IMR-90 (cell line): Measurements from ENCODE around the gene TRAPPC3. TPM values are rescaled to one million over a fixed set of nuclear protein-coding genes. Genes with fewer than 3 reads are reported as not detected.

Source experiments
- ATAC-seq: fragments of 200-7000 bp; cut with Tn5 transposase; 2 replicates; pipeline ENCODE4 v1.9.1; 2020; ENCODE audit warnings: low read depth, mild to moderate bottlenecking, moderate library complexity
- BruUV-seq: library from RNA; stranded (reverse); fragments of 400-500 nt; replicated peaks from 2 replicates; lab custom pipeline; 2021; lab: Mats Ljungman, UMichigan
- CTCF ChIA-PET: fragments of 300-600 bp; formaldehyde crosslinking; extraction: SDS; loops from one replicate; lab custom pipeline; 2021; ENCODE audit warnings: antibody characterized with exemption; lab: Yijun Ruan, JAX
- POLR2A ChIA-PET: fragments of 300-600 bp; sonication (Branson Sonifier 250); formaldehyde crosslinking; loops from one replicate; lab custom pipeline; 2022; ENCODE audit warnings: antibody characterized with exemption; ENCODE audit not compliant: unreplicated experiment; lab: Charles Lee
- DNase-seq: peaks from one replicate; pipeline ENCODE4 v3.0.0; 2013
- H2AFZ ChIP-seq: replicated peaks from 2 replicates; pipeline ENCODE3; 2013; ENCODE audit warnings: low read length, mild to moderate bottlenecking; ENCODE audit not compliant: poor library complexity
- H2AK5ac ChIP-seq: 2 replicates; pipeline ENCODE4 v1.6.1; 2013; ENCODE audit warnings: low read depth, low read length, inconsistent platforms
- H2AK9ac ChIP-seq: replicated peaks from 2 replicates; pipeline ENCODE3; 2013; ENCODE audit warnings: mild to moderate bottlenecking, low read depth, low read length, moderate library complexity; ENCODE audit not compliant: poor library complexity
- H2BK120ac ChIP-seq: 2 replicates; pipeline ENCODE4 v1.6.1; 2013; ENCODE audit warnings: low read depth, low read length, inconsistent platforms
- H2BK15ac ChIP-seq: 3 replicates; pipeline ENCODE4 v1.6.1; 2013; ENCODE audit warnings: low read depth, low read length, inconsistent platforms
- H2BK20ac ChIP-seq: 2 replicates; pipeline ENCODE4 v1.6.1; 2013; ENCODE audit warnings: low read depth, mild to moderate bottlenecking, inconsistent platforms, low read length, moderate library complexity
- H2BK5ac ChIP-seq: 2 replicates; pipeline ENCODE4 v1.6.1; 2013; ENCODE audit warnings: mild to moderate bottlenecking, low read depth, low read length, inconsistent platforms; ENCODE audit not compliant: poor library complexity, severe bottlenecking
- H3K14ac ChIP-seq: replicated peaks from 2 replicates; pipeline ENCODE4 v1.6.1; 2013; ENCODE audit warnings: low read depth, low read length, inconsistent platforms
- H3K18ac ChIP-seq: 2 replicates; pipeline ENCODE4 v1.6.1; 2013; ENCODE audit warnings: low read depth, low read length, control low read depth
- H3K23ac ChIP-seq: 2 replicates; pipeline ENCODE4 v1.6.1; 2013; ENCODE audit warnings: low read depth, low read length, inconsistent platforms
- H3K27ac ChIP-seq: 2 replicates; pipeline ENCODE4 v1.5.1; 2013; ENCODE audit warnings: mild to moderate bottlenecking, control low read depth, low read length; ENCODE audit not compliant: insufficient read depth
- H3K27me3 ChIP-seq: 2 replicates; pipeline ENCODE4 v1.6.1; 2013; ENCODE audit warnings: low read length; ENCODE audit not compliant: control insufficient read depth, insufficient read depth
- H3K36me3 ChIP-seq: 2 replicates; pipeline ENCODE4 v1.6.1; 2013; ENCODE audit warnings: low read length, mixed read lengths; ENCODE audit not compliant: control insufficient read depth, insufficient read depth
- H3K4ac ChIP-seq: 2 replicates; pipeline ENCODE4 v1.6.1; 2013; ENCODE audit warnings: low read depth, low read length, inconsistent platforms
- H3K4me1 ChIP-seq: 2 replicates; pipeline ENCODE4 v1.6.1; 2013; ENCODE audit warnings: low read length, mixed read lengths; ENCODE audit not compliant: control insufficient read depth, insufficient read depth
- H3K4me2 ChIP-seq: 2 replicates; pipeline ENCODE4 v1.6.1; 2013; ENCODE audit warnings: low read depth, mild to moderate bottlenecking, control low read depth, low read length, moderate library complexity
- H3K4me3 ChIP-seq: 2 replicates; pipeline ENCODE4 v1.5.1; 2013; ENCODE audit warnings: low read depth, mild to moderate bottlenecking, control low read depth, low read length, moderate library complexity; ENCODE audit not compliant: insufficient read depth
- H3K56ac ChIP-seq: 2 replicates; pipeline ENCODE4 v1.6.1; 2013; ENCODE audit warnings: low read length, inconsistent platforms; ENCODE audit not compliant: insufficient read depth; ENCODE audit errors: extremely low read depth
- H3K79me1 ChIP-seq, 2 experiments: 2 replicates each; pipeline ENCODE4 v1.6.1; 2013; ENCODE audit warnings: low read length in 2 of 2, inconsistent platforms in 1 of 2, low read depth in 1 of 2
- H3K9ac ChIP-seq: 2 replicates; pipeline ENCODE4 v1.6.1; 2013; ENCODE audit warnings: low read depth, low read length, control low read depth
- H3K9me1 ChIP-seq: 2 replicates; pipeline ENCODE4 v1.6.1; 2013; ENCODE audit warnings: low read length, inconsistent platforms; ENCODE audit not compliant: insufficient read depth
- H3K9me3 ChIP-seq: 2 replicates; pipeline ENCODE4 v1.6.1; 2013; ENCODE audit warnings: low read length; ENCODE audit not compliant: control insufficient read depth, insufficient read depth
- H4K20me1 ChIP-seq: 2 replicates; pipeline ENCODE4 v1.6.1; 2013; ENCODE audit warnings: low read length, inconsistent platforms; ENCODE audit not compliant: insufficient read depth
- H4K5ac ChIP-seq: 2 replicates; pipeline ENCODE4 v1.6.1; 2013; ENCODE audit warnings: mild to moderate bottlenecking, low read depth, low read length, control low read depth
- H4K8ac ChIP-seq, 2 experiments: 2 replicates each; pipeline ENCODE4 v1.6.1; 2013; ENCODE audit warnings: low read depth in 2 of 2, low read length in 2 of 2, control low read depth in 1 of 2, inconsistent platforms in 1 of 2
- H4K91ac ChIP-seq: 2 replicates; pipeline ENCODE4 v1.6.1; 2013; ENCODE audit warnings: low read depth, low read length, inconsistent platforms; ENCODE audit not compliant: insufficient read depth
- BHLHE40 ChIP-seq: fragments of 150-350 bp; IDR thresholded peaks from 2 replicates; pipeline ENCODE4 v1.6.1; 2016; ENCODE audit warnings: mild to moderate bottlenecking, low read depth, low read length
- CHD1 ChIP-seq: IDR thresholded peaks from 2 replicates; pipeline ENCODE4 v1.6.1; 2012; ENCODE audit warnings: low read depth, low read length, improper control_type of control experiment
- FOS ChIP-seq: fragments of 150-350 bp; IDR thresholded peaks from 2 replicates; pipeline ENCODE4 v1.6.1; 2016; ENCODE audit warnings: low read depth, low read length
- MAZ ChIP-seq: IDR thresholded peaks from 2 replicates; pipeline ENCODE4 v1.6.1; 2012; ENCODE audit warnings: low read depth, mild to moderate bottlenecking, low read length, improper control_type of control experiment, moderate library complexity, borderline replicate concordance
- NFE2L2 ChIP-seq: fragments of 150-350 bp; IDR thresholded peaks from 2 replicates; pipeline ENCODE4 v1.6.1; 2016; ENCODE audit warnings: low read depth, mild to moderate bottlenecking, low read length
- POLR2A ChIP-seq: IDR thresholded peaks from 2 replicates; pipeline ENCODE4 v1.6.1; 2012; ENCODE audit warnings: mild to moderate bottlenecking, low read depth, low read length
- RAD21 ChIP-seq: IDR thresholded peaks from 2 replicates; pipeline ENCODE4 v1.6.1; 2012; ENCODE audit warnings: low read length, improper control_type of control experiment
- RCOR1 ChIP-seq: IDR thresholded peaks from 2 replicates; pipeline ENCODE4 v1.6.1; 2012; ENCODE audit warnings: mild to moderate bottlenecking, low read length, improper control_type of control experiment; ENCODE audit not compliant: insufficient replicate concordance
- RFX5 ChIP-seq: IDR thresholded peaks from 2 replicates; pipeline ENCODE4 v1.8.0; 2012; ENCODE audit warnings: low read depth, mild to moderate bottlenecking, low read length, moderate library complexity
- SMC3 ChIP-seq: fragments of 150-350 bp; IDR thresholded peaks from 2 replicates; pipeline ENCODE4 v1.6.1; 2016; ENCODE audit warnings: low read depth, mild to moderate bottlenecking, antibody characterized with exemption, low read length, moderate library complexity
- WGBS, 2 experiments: methylation state at CpG; one replicate each; pipeline versions ENCODE4 v1.1.5 to v1.1.7; 2013; ENCODE audit warnings: missing lambda C conversion rate in 2 of 2; ENCODE audit not compliant: insufficient read length in 1 of 2; ENCODE audit errors: extremely low coverage in 2 of 2; 5-methylcytosine and 5-hydroxymethylcytosine counted together
- dilution Hi-C: fragments of 300-500 bp; cut with HindIII; formaldehyde crosslinking; loops from one replicate; pipeline ENCODE4 v1.14.3; 2018; ENCODE audit warnings: low sequenced_read_pairs; ENCODE audit not compliant: unreplicated experiment
- in situ Hi-C: fragments of 300-500 bp; cut with MboI; formaldehyde crosslinking; loops from 3 replicates; pipeline ENCODE4 v1.14.3; 2019; ENCODE audit warnings: low sequenced_read_pairs, inconsistent platforms, mixed read lengths
- intact Hi-C: fragments of 100-400 bp; cut with micrococcal nuclease; formaldehyde crosslinking; loops from 2 replicates; pipeline ENCODE4 v1.10.0; 2022
- polyA plus RNA-seq, 3 experiments: library from polyadenylated mRNA; depleted of rRNA; stranded (reverse); fragments of >200 nt; gene quantifications; 2 replicates each; pipeline ENCODE4 v1.2.3, GENCODE V29; 2012; ENCODE audit warnings: low replicate concordance in 1 of 3
- total RNA-seq: library from RNA; depleted of rRNA; stranded (reverse); fragments of >200 nt; gene quantifications from 2 replicates; pipeline ENCODE4 v1.2.3, GENCODE V29; 2012
- TF ChIP-seq, protein P1 (sequence below): fragments of 150-350 bp; IDR thresholded peaks from 2 replicates; pipeline ENCODE4 v1.6.1; 2016; ENCODE audit warnings: low read depth, mild to moderate bottlenecking, low read length, moderate library complexity, borderline replicate concordance
- TF ChIP-seq, protein P2 (sequence below): conservative IDR thresholded peaks from 2 replicates; pipeline ENCODE4 v1.5.1; 2012; ENCODE audit warnings: mild to moderate bottlenecking, low read depth, low read length, improper control_type of control experiment
- TF ChIP-seq, protein P3 (sequence below): fragments of 150-350 bp; IDR thresholded peaks from 2 replicates; pipeline ENCODE4 v1.6.1; 2017; ENCODE audit warnings: mild to moderate bottlenecking, antibody characterized with exemption, low read length, low read depth

The TRAPPC3 gene
- total and polyA plus RNA-seq, 2 of the 4 experiments (the other 2 are of a cell fraction) = 76.0 to 77.8 TPM

DNA sequence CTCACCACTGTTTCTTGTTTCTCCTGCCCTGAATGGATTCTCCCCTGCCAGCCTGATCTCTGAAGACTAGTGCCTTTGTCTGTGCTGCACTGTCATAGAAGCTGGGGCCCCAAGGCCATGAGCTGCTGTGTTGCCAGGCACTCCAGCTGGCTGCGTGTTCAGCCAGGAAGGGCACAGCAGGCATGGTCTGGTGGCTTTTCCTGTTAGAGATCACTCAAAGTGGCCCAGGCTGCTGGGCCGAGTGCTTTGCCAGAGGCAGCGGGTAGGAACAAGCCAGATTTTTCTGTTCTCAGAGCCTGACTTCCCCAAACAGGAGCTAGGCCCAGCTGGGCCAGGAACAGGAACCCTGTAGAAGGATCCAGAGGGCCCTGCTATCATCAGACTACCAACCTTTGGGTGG lies 55.4 kb downstream of the TRAPPC3 start:
- BruUV-seq = no TSS peak
- Histone ChIP-seq H3K23ac (no peak overlapping the region), H3K36me3 (peaks cover 35% of the 10 kb centered on the region), H3K4me2 (no peak overlapping the region), H2AFZ (no peak overlapping the region), H2BK20ac (no peak overlapping the region), H4K91ac (no peak overlapping the region), H4K20me1 (peaks cover 7% of the 10 kb centered on the region; the same call in 1 of the 2 replicates), H2BK120ac (no peak overlapping the region), H2AK9ac (no peak overlapping the region), H3K79me1 (peaks cover 38 to 45% of the 10 kb centered on the region in 2 experiments), H3K4me1 (peaks cover 2% of the 10 kb centered on the region; the same call in 1 of the 2 replicates), H2BK15ac (no peak overlapping the region), H3K4ac (no peak overlapping the region), H4K8ac (no peak overlapping the region), H3K9me3 (no peaks in the 10 kb centered on the region), H3K9ac (no peak overlapping the region), H4K5ac (no peak overlapping the region), H3K9me1 (no peaks in the 10 kb centered on the region), H3K27me3 (no peaks in the 10 kb centered on the region), H2AK5ac (no peak overlapping the region), H2BK5ac (no peak overlapping the region), H3K18ac (no peak overlapping the region), H3K4me3 (no peak overlapping the region), H3K56ac (no peak overlapping the region), H3K14ac (no peak overlapping the region), H3K27ac (no peak overlapping the region)
- dilution Hi-C loops (no loop called here), intact Hi-C loops (no loop called here), in situ Hi-C loops (no loop called here)
- WGBS, 2 experiments = no CpG with 5 or more reads among the region's 3 CpGs
- DNase-seq (no peak), ATAC-seq (no peak)
- POLR2A ChIA-PET = no interaction called here
- CTCF ChIA-PET = interaction anchor here (1.1 kb wide), 1 partner anchor 56 kb away, joined by 3 read pairs; the partner anchor contains the start of gene TRAPPC3
- TF ChIP-seq CHD1 = no peak
- TF ChIP-seq NFE2L2 = no peak
- TF ChIP-seq, protein P1, sequence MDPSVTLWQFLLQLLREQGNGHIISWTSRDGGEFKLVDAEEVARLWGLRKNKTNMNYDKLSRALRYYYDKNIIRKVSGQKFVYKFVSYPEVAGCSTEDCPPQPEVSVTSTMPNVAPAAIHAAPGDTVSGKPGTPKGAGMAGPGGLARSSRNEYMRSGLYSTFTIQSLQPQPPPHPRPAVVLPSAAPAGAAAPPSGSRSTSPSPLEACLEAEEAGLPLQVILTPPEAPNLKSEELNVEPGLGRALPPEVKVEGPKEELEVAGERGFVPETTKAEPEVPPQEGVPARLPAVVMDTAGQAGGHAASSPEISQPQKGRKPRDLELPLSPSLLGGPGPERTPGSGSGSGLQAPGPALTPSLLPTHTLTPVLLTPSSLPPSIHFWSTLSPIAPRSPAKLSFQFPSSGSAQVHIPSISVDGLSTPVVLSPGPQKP = no peak
- TF ChIP-seq MAZ = no peak
- TF ChIP-seq POLR2A = no peak
- TF ChIP-seq, protein P2, sequence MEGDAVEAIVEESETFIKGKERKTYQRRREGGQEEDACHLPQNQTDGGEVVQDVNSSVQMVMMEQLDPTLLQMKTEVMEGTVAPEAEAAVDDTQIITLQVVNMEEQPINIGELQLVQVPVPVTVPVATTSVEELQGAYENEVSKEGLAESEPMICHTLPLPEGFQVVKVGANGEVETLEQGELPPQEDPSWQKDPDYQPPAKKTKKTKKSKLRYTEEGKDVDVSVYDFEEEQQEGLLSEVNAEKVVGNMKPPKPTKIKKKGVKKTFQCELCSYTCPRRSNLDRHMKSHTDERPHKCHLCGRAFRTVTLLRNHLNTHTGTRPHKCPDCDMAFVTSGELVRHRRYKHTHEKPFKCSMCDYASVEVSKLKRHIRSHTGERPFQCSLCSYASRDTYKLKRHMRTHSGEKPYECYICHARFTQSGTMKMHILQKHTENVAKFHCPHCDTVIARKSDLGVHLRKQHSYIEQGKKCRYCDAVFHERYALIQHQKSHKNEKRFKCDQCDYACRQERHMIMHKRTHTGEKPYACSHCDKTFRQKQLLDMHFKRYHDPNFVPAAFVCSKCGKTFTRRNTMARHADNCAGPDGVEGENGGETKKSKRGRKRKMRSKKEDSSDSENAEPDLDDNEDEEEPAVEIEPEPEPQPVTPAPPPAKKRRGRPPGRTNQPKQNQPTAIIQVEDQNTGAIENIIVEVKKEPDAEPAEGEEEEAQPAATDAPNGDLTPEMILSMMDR = no peak
- no peak for TF ChIP-seq RCOR1
- no peak for TF ChIP-seq RAD21
- TF ChIP-seq BHLHE40 = no peak
- TF ChIP-seq, protein P3, sequence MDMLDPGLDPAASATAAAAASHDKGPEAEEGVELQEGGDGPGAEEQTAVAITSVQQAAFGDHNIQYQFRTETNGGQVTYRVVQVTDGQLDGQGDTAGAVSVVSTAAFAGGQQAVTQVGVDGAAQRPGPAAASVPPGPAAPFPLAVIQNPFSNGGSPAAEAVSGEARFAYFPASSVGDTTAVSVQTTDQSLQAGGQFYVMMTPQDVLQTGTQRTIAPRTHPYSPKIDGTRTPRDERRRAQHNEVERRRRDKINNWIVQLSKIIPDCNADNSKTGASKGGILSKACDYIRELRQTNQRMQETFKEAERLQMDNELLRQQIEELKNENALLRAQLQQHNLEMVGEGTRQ = no peak
- TF ChIP-seq FOS = no peak
- TF ChIP-seq SMC3 = no peak
- TF ChIP-seq RFX5 = no peak
